ENCODE results near the gene STAM2.

DNA sequence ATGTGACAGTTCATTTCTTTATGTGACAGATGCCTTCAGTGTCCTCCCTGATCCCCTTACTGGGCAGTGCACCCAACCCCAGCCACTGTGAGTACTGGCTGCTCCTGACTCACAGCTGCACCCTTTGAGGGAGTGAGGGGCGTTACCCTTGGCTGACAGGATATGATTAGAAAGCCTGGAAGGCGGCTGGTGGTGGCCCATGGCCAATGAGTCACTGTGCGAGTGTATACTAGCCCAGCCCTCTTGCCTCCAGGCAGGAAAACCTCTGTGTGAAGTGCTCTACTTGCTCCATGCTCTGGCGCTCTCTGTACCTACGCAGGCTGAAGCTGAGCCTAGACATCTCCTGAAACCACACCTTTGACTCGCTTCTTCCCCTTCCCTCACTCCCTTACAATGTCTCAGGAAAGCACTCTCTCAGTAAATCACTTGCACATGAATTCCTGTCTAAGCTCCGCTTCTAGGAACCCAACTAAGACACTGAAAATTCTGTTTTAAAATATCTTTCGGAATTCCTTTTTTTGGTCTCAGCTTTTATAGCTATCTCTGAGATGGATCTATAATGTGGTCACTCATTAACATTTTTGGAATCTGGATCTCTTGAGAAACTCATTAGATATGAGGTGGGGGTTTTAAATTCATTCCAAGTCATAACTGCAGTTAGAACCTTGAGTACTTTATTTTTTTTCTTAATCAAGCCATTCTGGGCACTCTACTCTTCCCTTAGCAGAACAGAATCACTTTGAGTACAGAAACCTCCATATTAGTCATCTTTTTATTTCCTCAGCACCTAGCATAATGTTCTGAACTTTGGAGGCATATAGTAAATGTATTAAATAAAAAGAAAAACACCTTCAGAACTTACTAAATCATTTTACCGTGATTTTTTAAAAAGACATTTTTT, 25.3 kb upstream of the STAM2 start:
- no peak for TF ChIP-seq ZNF70 (CRISPR knock-in tag; IDR thresholded peaks at IDR 0.05)
- no peak for TF ChIP-seq CSDC2 (CRISPR knock-in tag; IDR thresholded peaks at IDR 0.05)
- TF ChIP-seq ZFP30 (CRISPR knock-in tag; IDR thresholded peaks at IDR 0.05) = no peak
- TF ChIP-seq, protein P1, sequence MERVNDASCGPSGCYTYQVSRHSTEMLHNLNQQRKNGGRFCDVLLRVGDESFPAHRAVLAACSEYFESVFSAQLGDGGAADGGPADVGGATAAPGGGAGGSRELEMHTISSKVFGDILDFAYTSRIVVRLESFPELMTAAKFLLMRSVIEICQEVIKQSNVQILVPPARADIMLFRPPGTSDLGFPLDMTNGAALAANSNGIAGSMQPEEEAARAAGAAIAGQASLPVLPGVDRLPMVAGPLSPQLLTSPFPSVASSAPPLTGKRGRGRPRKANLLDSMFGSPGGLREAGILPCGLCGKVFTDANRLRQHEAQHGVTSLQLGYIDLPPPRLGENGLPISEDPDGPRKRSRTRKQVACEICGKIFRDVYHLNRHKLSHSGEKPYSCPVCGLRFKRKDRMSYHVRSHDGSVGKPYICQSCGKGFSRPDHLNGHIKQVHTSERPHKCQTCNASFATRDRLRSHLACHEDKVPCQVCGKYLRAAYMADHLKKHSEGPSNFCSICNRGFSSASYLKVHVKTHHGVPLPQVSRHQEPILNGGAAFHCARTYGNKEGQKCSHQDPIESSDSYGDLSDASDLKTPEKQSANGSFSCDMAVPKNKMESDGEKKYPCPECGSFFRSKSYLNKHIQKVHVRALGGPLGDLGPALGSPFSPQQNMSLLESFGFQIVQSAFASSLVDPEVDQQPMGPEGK (CRISPR knock-in tag; IDR thresholded peaks at IDR 0.05; ENCODE audit: borderline replicate concordance) = no peak
- 0 out of 2 replicates have a peak, but pooled peaks have one; percentile 30 for TF ChIP-seq ZFP3 (CRISPR knock-in tag; IDR thresholded peaks at IDR 0.05)
- no peak for TF ChIP-seq PPARA (CRISPR knock-in tag; IDR thresholded peaks at IDR 0.05; ENCODE audit: borderline replicate concordance)
- no peak for TF ChIP-seq ZC3H10 (CRISPR knock-in tag; IDR thresholded peaks at IDR 0.05)
- TF ChIP-seq, protein P2, sequence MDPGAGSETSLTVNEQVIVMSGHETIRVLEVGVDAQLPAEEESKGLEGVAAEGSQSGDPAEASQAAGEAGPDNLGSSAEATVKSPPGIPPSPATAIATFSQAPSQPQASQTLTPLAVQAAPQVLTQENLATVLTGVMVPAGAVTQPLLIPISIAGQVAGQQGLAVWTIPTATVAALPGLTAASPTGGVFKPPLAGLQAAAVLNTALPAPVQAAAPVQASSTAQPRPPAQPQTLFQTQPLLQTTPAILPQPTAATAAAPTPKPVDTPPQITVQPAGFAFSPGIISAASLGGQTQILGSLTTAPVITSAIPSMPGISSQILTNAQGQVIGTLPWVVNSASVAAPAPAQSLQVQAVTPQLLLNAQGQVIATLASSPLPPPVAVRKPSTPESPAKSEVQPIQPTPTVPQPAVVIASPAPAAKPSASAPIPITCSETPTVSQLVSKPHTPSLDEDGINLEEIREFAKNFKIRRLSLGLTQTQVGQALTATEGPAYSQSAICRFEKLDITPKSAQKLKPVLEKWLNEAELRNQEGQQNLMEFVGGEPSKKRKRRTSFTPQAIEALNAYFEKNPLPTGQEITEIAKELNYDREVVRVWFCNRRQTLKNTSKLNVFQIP (CRISPR knock-in tag; IDR thresholded peaks at IDR 0.05; ENCODE audit: borderline replicate concordance, low read depth) = no peak
- TF ChIP-seq TOX (CRISPR knock-in tag; IDR thresholded peaks at IDR 0.05; ENCODE audit: borderline replicate concordance) = no peak
- TF ChIP-seq ESRRG (CRISPR knock-in tag; IDR thresholded peaks at IDR 0.05) = no peak
- TF ChIP-seq, protein P3, sequence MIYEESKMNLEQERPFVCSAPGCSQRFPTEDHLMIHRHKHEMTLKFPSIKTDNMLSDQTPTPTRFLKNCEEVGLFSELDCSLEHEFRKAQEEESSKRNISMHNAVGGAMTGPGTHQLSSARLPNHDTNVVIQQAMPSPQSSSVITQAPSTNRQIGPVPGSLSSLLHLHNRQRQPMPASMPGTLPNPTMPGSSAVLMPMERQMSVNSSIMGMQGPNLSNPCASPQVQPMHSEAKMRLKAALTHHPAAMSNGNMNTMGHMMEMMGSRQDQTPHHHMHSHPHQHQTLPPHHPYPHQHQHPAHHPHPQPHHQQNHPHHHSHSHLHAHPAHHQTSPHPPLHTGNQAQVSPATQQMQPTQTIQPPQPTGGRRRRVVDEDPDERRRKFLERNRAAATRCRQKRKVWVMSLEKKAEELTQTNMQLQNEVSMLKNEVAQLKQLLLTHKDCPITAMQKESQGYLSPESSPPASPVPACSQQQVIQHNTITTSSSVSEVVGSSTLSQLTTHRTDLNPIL (CRISPR knock-in tag; IDR thresholded peaks at IDR 0.05; ENCODE audit: low read depth) = no peak

Data from SK-N-SH treated with all-trans-retinoic acid at 6 μM for 48 hours (cell line).